ENCODE data around the gene SNX5. TPM values are rescaled to one million over a fixed set of nuclear protein-coding genes. Genes with fewer than 3 reads are reported as not detected.
"Not testable (repeated sequence)": the region's sequence is repeated elsewhere in the genome, so short reads cannot be mapped to it uniquely, and the experiment has no call there.

Gene SNX5
- total RNA-seq, 1 experiment from 2014 or later: 221 TPM

DNA sequence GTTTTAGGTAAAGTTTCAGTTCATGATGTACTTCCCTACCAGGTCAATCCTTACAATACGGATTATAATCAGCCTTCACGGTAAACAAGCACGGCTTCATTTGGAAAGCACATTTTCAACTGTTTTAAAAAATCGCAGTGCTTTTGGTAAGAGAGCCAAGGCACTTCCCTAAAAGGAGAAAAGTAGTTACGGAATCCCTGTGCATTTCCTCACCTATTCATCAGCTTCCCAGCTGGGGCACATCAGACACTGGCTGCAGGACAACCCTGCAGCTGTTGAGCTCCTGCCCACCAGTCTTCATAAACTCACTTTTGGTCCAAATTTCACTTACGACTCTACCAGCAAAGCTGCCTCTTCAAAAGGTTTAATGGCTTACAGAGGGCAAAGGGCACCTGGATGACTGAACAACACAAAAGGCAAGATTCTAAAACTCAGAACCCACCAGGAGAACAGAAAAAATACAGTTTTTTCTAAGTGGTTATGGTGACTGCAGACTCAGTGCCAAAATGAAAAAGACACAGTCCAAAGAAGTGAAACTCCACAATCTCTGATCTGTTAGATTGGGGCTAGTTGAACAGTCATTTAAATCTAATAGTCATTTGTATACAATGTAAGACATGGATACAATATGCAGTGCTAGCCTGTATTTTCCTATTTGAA, 7.5 kb downstream of the SNX5 start:
- no peak for DNase-seq (ENCODE audit: low read depth)

DNA sequence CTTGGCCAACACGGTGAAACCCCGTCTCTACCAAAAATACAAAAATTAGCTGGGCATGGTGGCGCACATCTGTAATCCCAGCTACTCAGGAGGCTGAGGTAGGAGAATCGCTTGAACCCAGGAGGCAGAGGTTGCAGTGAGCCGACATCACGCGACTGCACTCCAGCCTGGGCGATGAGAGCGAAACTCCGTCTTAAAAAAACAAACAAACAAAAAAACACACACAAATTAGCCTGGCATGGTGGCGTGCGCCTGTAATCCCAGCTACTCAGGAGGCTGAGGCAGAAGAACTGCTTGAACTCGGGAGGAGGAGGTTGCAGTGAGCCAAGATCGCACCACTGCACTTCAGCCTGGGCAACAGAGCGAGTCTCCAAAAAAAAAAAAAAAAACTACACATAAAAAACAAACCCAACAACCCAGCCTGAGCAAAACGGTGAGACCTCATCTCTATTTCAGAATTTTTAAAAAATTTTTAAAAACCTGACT, 8.2 kb downstream of the SNX5 start:
- not testable (repeated sequence) for DNase-seq (ENCODE audit: low read depth)

DNA sequence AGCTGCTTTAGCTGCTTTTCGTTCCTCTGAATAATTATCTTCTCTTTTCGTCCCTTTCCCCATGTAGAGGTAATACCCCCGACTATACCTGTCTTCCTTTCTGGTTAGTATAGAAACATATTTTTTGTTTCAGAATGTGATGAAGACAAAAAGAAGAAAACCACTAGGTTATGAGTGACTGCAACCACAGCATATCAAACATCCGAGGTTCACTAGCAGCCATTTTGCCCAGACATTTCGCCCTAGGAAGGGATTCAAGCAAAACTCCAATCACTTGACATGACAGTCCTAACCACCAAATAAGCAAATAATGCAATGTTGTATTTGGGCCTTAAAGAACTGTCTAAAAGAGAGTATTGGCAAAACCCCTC, 9.4 kb downstream of the SNX5 start:
- no peak for DNase-seq (ENCODE audit: low read depth)

- no peak for DNase-seq (ENCODE audit: low read depth)
Measured at GRCh38 chr20:17958373-17959256, 10.0 kb downstream of the SNX5 start.

DNA sequence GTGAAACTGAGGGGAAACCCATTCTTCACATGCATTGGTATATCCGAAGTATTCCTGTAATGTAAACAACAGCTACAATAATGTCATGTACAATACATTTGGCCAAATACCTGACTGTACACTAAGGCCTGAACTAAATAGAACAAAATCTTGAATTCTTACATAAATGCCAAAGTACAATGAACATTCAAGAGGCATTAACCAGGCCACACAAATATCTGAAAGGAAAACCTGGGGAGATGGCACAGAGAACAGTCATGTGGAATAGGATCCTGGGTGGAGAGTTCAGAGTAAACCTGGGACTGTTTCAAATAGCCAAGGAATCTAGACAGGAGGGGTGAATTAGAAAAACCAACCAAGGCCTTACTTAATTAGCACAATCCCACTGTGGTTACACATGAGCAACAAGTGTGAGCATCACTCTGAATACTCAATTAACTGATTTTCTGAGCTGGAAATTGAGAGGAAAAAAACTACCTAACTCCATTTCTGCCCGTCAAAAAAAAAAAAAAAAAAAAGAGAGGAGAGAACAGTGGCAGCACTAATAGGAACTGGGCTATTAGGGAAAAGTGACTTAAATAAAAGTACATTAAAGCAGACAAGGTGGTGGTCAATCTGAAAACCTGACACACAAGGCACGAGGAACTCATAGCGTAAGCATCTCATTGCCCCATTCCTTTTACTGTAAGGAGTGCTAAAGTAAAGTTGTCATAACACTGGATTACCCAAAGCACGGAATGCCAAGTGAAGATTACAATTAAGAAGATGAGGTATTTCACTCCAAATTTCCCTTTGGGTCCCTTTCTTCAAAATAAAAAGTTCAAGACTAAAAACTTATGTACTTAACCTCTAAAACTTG, 10.9 kb downstream of the SNX5 start:
- DNase-seq (ENCODE audit: low read depth): no peak

GRCh38 chr20:17956099-17956685, 12.4 kb downstream of the SNX5 start:
- DNase-seq (ENCODE audit: low read depth): no peak

GRCh38 chr20:17955302-17955701, 13.3 kb downstream of the SNX5 start:
- DNase-seq (ENCODE audit: low read depth): no peak

- no peak for DNase-seq (ENCODE audit: low read depth)
Measured at GRCh38 chr20:17953935-17954334, 14.7 kb downstream of the SNX5 start.

- DNase-seq (ENCODE audit: low read depth): no peak
Measured at GRCh38 chr20:17952692-17953684, 15.6 kb downstream of the SNX5 start.

DNA sequence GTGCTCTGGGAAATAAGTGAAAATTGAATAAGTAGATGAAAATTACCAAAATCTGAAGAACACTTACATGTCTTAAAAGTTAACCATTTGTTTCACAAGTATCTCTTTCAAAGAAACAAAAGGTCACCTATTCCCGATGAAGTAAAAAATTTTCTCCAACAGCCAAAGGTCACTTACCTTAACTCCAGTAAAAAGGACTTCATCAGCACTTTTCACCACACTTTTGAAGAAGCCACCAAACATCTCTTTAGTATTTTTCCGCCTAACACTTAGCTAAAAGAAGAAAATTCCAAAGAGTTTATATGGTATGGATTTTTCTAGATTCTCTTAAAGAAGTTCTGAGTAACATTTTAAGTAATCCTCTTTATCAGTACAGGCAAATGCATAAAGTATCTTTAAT, 17.3 kb downstream of the SNX5 start:
- DNase-seq (ENCODE audit: low read depth): no peak

DNA sequence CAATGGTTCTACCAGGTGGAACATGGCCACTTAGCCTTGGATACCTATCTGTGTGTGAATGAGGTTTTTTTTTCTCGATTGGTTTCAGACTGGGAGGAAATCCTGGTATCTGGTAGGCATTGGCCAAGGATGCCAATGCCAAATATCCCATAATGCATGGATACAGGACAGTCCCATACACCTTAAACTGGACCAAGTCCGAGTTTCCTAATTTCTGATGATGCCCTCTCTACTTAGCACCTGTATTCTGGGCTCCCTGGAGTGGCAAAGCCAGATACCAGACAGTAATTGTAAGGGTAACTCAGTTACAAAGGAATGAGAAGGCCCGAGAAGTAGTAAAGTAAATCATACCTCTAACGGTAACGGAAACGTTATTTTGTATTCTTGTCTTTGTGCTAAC, 17.9 kb downstream of the SNX5 start:
- DNase-seq (ENCODE audit: low read depth): no peak

GRCh38 chr20:17949899-17950298, 18.7 kb downstream of the SNX5 start:
- DNase-seq (ENCODE audit: low read depth): no peak

GRCh38 chr20:17948442-17948841, 20.2 kb downstream of the SNX5 start:
- no peak for DNase-seq (ENCODE audit: low read depth)

DNA sequence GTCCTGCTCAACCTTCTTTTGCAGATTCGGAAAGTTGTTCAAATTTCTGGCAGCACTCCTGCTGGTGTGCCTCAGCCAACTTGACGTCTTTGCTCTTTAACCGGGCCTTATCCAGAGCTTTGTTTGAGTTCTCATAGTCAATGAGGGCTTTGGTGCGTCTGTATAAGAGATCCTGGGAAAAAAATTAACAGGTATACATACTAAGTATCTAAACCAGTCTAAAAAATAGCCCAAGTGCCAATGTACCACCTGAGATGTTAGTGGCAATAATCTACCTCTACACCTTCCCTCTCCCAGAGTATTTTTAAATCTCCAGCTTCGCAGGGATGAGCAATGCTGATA, 21.1 kb downstream of the SNX5 start:
- no peak for DNase-seq (ENCODE audit: low read depth)

GRCh38 chr20:17946572-17947473, 21.8 kb downstream of the SNX5 start:
- no peak for DNase-seq (ENCODE audit: low read depth)

DNA sequence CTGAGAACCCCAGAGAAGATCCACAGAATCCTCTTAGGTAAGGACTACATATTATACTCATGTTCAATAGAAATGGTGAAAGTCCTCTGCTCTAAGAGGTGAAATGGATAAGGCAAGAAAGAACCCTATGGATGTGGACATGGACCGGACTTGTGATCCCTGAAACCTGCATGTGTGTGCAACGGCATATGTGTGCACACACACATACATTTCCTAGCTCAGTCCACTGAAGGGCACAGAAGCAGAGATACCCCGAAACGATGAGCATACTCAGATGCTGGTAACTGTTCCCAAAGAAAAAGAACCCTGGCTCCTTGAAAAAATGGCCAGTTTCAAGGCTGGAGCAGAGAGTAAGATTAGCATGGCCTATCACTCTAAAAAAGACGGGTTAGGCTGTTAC, 22.6 kb downstream of the SNX5 start:
- no peak for DNase-seq (ENCODE audit: low read depth)

DNA sequence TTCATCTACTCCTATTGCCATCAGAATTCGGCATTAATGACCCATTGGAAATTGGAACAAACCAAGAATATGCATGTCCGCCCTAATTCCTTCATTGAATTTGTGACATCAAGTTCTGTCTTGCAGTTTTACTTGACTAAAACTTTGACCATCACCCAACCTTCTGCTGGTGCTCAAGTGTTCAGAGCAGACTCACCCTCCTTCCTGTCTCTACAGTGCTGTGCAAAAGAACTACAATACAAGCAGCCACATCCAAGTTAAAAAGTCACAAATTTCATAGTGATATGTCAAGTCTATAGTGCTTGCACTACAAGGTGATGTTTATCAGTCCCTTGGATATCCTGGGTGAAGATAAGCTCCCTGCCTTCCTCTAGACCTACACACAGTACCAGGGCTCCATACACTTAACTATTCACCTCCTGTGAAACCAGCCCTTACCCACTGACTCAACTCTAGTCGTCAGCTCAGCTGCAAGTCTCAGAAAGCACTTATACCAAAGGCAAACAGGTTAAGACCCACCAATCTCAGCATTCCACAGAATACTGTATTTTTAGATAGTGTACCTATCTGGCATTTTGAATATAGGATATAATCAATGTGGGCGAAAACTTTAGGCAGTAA, 23.6 kb downstream of the SNX5 start:
- no peak for DNase-seq (ENCODE audit: low read depth)

GRCh38 chr20:17943343-17943742, 25.3 kb downstream of the SNX5 start:
- no peak for DNase-seq (ENCODE audit: low read depth)

DNA sequence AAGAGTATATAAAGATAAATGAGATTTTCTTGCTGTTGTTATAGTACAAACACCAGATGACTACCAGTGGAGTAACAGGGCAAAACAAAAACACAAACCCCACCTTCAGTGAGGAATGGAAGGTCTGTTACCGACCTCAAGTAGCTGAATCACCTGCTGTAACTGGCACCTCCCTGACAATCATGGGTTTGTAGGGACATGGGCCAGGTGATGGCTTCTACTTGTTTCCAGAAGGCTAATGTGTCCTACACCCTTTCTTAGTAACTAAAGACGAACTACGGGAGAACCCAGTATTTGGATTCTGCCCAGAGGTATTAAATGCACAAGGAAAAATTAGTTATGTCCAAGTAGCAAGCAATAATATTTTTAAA, 26.8 kb downstream of the SNX5 start:
- DNase-seq (ENCODE audit: low read depth): no peak
